LNCAP (cell line): ENCODE results near the gene SORT1.

ENCODE experiments used
- TF ChIP-seq, protein P1 (sequence below): fragments of 450-650 bp; IDR thresholded peaks from 2 replicates; pipeline ENCODE4 v1.5.1; 2017; ENCODE audit warnings: mild to moderate bottlenecking

Gene SORT1

DNA sequence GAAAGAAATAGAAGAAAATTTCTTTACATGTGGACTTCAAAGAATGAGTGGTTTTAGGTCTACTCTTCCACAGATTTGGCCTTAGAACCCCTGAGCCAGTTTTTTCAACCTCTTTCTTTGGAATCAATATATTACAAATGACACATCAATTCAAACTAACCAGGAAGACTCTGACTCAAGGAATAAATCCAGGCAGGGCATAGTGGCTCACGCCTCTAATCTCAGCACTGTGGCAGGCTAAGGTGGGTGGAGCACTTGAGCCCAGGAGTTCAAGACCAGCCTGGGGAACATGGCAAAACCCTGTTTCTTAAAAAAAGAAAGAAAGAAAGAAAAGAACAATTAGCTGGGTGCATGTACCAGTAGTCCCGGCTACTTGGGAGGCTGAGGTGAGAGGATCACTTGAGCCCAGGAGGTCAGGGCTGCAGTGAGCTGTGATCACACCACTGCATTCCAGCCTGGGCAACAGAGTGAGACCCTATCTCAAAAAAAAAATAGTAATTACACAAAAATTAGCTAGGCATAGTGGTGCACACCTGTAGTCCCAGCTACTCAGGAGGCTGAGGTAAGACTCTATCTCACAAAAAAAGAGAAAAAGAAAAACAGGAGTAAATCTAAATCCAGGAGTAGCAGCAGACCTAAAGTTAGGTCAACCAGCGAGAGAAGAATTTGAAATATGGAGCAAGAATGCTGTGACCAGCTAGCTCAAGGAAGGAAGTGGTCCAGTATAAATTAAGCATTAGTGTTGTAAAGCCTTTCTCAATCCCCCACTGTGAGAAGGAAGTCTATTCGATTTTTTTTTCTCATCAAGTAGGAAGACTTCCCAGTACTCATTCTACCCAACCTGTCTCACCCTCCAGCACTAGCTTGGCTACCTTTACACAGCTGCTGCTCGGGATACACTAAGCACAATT lies 1.9 kb downstream of the SORT1 start:
- TF ChIP-seq, protein P1, sequence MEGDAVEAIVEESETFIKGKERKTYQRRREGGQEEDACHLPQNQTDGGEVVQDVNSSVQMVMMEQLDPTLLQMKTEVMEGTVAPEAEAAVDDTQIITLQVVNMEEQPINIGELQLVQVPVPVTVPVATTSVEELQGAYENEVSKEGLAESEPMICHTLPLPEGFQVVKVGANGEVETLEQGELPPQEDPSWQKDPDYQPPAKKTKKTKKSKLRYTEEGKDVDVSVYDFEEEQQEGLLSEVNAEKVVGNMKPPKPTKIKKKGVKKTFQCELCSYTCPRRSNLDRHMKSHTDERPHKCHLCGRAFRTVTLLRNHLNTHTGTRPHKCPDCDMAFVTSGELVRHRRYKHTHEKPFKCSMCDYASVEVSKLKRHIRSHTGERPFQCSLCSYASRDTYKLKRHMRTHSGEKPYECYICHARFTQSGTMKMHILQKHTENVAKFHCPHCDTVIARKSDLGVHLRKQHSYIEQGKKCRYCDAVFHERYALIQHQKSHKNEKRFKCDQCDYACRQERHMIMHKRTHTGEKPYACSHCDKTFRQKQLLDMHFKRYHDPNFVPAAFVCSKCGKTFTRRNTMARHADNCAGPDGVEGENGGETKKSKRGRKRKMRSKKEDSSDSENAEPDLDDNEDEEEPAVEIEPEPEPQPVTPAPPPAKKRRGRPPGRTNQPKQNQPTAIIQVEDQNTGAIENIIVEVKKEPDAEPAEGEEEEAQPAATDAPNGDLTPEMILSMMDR: no peak

DNA sequence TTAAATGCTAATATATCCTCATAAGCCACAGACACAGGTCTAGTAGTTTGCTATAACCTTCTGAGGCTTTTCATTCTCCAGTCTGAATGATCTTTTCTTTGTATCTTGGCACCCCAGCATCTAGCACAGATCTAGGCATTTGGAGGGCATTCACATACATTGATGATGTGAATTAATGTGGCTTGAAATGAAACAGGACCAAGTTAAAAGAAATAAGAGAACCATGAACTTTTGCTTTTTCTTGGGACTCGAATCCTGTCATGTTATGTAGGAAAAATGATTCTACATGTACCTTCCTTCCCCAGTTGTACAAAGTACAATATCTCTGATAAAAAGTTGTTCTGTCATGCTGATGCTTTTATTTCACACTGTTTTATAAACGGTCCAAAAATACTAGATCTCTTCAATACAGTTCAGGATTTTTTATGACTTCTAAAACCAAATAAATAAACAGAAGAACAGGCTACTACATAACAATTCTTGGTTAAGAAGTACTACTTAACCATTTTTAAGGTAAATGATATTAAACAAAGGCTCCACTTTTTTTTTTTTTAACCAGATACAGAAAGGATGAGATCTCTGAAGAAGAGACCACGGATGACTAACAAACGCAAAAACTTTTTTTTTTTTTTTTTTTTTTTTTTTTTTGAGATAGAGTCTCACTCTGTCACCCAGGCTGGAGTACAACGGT lies 3.0 kb downstream of the SORT1 start:
- TF ChIP-seq, protein P1: no peak

DNA sequence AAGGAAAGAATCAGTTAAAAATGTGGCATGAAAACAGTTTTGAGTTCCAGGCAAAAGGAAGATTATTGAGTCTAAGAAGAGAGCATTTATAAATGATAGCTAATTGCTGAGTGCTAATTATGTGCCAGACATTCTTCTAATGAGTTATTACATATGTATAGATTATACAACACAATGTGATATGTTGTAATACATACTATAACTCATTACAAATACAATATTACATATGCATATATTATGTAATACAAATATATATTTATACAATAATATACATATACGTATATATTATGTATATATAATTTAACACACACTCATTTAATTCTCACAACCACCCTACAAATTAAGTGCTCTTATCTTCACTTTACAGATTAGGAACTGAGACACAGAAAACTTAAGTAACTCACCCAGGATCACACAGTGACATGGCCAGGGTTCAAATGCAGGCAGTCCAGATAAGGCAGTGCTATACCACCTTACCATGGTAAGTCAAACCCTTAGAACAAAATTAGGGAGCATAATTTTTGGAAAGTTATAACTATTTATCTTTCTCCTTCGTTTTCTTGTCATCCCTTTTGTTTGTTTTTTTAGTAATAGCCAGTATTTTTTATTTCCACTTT lies 4.0 kb downstream of the SORT1 start:
- TF ChIP-seq, protein P1: no peak

DNA sequence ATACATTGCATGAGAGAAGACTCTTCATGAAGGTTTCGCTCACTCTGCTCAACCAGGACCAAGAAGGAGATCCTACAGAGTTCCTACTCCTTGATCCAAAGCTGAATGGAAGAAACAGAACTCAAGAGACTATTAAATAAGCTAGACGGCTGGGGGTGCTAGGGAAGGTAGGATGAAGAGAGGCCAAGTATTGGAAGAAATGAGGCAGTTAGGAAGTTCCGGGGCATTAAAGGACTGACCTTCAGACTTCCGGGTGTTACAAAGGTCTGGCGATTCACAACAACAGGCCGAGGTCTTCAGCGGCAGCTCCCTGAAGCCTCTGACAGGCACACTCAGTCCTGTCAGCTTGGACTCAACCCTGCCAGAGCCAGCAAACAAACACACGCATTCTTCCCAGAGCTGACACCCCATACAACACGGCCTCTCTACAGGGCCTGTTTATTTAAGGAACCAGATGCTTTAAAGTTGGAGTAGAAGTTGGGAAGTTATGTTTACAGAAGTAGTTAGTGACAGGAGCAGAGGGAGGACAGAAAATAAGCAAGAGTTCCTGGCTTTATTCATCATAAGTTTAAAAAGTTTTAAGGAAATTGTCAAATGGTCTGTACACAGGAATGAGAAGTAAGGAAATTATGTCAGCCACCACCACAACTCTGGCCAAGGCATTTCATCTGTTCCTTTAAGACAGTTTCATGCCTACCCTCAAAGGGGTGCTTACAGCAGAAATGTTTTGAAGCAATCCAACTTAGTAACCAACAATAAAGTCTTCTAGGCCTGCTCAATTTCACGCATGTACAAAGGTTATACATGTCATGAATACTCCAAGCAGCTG lies 4.7 kb downstream of the SORT1 start:
- TF ChIP-seq, protein P1: no peak

DNA sequence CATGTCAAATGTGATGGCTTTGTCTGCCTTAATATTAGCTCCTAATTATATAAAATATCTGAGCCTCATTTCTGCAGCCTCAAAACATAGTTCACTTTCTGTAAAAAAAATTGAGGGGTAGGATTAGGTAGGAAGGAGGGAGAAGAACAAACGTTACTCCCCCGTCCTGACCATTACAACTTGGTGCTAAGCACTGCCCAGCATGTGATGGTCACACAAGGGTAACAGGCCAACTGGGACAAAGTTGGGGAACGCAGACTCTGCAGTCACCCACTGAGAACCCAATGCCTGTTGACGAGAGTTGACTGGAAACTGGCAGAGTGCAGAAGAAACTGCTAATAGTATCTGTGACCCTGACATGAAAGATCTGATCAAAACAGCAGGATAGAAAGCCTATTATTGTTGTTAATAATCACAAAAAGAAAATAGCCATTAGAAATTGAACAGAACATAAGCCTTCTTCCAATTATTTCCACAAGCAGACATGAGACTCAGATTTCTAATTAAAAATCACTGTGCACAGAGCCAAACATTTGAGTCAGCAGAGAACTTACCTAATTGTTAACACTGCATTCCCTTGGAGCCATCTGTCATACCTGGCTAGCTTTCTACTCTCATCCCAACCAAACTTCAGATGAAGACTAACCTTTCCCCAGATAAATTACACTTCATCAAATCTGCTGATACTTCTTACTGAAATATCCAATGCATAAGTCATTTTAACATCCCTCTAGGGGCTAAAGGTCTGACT lies 5.5 kb downstream of the SORT1 start:
- TF ChIP-seq, protein P1: no peak

DNA sequence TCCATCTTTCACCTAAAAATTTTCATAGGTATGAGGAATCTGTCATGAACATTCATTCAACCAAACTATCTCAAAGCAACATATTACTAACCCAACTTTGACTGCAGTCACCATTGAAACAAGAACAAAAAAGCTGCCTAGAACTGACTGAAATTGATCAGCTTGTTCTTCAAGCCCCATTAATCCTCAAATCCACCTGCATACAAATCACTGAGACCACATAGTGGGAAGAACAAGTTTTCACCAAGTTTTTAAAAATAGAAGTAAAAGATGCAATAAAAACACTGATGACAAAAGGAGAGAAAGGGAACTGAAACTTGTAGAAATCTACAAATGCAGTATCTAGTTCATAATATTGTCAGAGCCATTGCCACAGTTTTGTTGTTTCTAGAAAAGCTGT lies 6.1 kb downstream of the SORT1 start:
- TF ChIP-seq, protein P1: no peak
